Esophagus squamous epithelium (tissue), 5 donors: ENCODE results near the gene UNKL. TPM values are rescaled to one million over a fixed set of nuclear protein-coding genes. Genes with fewer than 3 reads are reported as not detected.

Experiments used
- DNase-seq: peaks from one replicate; lab custom pipeline; 2025; lab: John Stamatoyannopoulos, UW
- H3K27ac ChIP-seq, 4 donors: fragments of 200-600 bp; sonication (generic); one replicate each; pipeline ENCODE4 v1.5.1; 2016 to 2019; ENCODE audit warnings: mild to moderate bottlenecking in 1 of 4
- H3K27me3 ChIP-seq, 4 donors: fragments of 200-600 bp; sonication (generic); 1 replicate in 3 of 4; 2 replicates in 1 of 4; pipeline versions ENCODE4 v1.5.1 to v1.6.0; 2017 to 2021; ENCODE audit warnings: antibody characterized with exemption in 1 of 4
- H3K36me3 ChIP-seq, 3 donors: fragments of 200-600 bp; sonication (generic); one replicate each; pipeline ENCODE4 v1.5.1; 2016 to 2019
- H3K4me1 ChIP-seq, 3 donors: fragments of 200-600 bp; sonication (generic); one replicate each; pipeline ENCODE4 v1.5.1; 2017 to 2019
- H3K4me3 ChIP-seq, 4 donors: fragments of 200-600 bp; sonication (generic); 1 replicate in 3 of 4; 2 replicates in 1 of 4; pipeline ENCODE4 v1.5.1; 2016 to 2019; ENCODE audit warnings: mild to moderate bottlenecking in 2 of 4, moderate library complexity in 1 of 4
- H3K9me3 ChIP-seq, 3 donors: fragments of 200-600 bp; sonication (generic); one replicate each; pipeline ENCODE4 v1.5.1; 2016 to 2019
- POLR2A ChIP-seq, 4 donors: fragments of 450-650 bp; IDR thresholded peaks; one replicate each; pipeline ENCODE4 v1.6.1; 2017; ENCODE audit warnings: antibody characterized with exemption in 4 of 4, mild to moderate bottlenecking in 4 of 4, moderate library complexity in 3 of 4
- WGBS, 2 donors: methylation state at CpG; one replicate each; pipeline ENCODE4 v1.1.5; 2018; 5-methylcytosine and 5-hydroxymethylcytosine counted together
- intact Hi-C: fragments of 100-400 bp; cut with DNase I; formaldehyde crosslinking; loops from one replicate; pipeline ENCODE4 v1.15.0; 2022
- total RNA-seq, 4 donors: library from RNA; depleted of rRNA; stranded (reverse); fragments of >200 nt; gene quantifications; one replicate each; pipeline ENCODE4 v1.1.0, GENCODE V29; 2016
- TF ChIP-seq, protein P1 (sequence below), 6 experiments: fragments of 450-650 bp in 4 of 6; fragments of 200-600 bp in 2 of 6; sonication (generic) in 2 of 6; IDR thresholded peaks; one replicate each; pipeline ENCODE4 v1.5.1; 2016 to 2019; ENCODE audit warnings: antibody characterized with exemption in 6 of 6, mild to moderate bottlenecking in 4 of 6, moderate library complexity in 4 of 6
- donor health status: DM: yes; HTN: yes; CAD: no.

The UNKL gene
- total RNA-seq, 4 donors from 2014 or later: 5.9 to 17.2 (median 10.6) TPM

DNA sequence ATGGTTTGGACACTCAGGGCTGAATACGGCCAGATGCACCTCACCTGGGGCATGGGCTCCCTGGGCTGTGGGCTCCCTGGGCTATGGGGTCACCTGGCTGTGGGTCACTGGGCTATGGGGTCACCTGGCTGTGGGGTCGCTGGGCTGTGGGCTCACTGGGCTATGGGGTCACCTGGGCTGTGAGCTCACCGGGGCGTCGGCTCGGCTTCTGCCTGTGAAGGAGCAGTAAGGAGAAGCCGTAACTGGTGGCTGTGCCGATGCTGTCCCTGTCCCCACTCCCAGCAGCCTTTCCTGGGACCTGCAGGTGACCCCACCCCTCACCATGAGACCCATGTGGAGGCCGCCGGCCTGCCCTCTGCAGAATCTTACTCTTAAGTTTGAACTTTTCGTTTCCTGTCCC is 14.5 kb upstream of the UNKL start:
- intact Hi-C loops: no loop called here
- Histone ChIP-seq H3K36me3 (no peaks in the 10 kb centered on the region), H3K4me3 (no peak overlapping the region), H3K27ac (no peak overlapping the region), H3K4me1 (peaks cover 0 to 8% (median 0%) of the 10 kb centered on the region in 3 donors), H3K27me3 (peaks cover 0 to 56% (median 0%) of the 10 kb centered on the region in 4 donors), H3K9me3 (no peaks in the 10 kb centered on the region)
- WGBS, 2 donors: 73 to 80% methylated on average over 1 to 7 of the region's 11 CpGs
- TF ChIP-seq POLR2A (IDR thresholded peaks at IDR 0.05): no peak
- TF ChIP-seq, protein P1, sequence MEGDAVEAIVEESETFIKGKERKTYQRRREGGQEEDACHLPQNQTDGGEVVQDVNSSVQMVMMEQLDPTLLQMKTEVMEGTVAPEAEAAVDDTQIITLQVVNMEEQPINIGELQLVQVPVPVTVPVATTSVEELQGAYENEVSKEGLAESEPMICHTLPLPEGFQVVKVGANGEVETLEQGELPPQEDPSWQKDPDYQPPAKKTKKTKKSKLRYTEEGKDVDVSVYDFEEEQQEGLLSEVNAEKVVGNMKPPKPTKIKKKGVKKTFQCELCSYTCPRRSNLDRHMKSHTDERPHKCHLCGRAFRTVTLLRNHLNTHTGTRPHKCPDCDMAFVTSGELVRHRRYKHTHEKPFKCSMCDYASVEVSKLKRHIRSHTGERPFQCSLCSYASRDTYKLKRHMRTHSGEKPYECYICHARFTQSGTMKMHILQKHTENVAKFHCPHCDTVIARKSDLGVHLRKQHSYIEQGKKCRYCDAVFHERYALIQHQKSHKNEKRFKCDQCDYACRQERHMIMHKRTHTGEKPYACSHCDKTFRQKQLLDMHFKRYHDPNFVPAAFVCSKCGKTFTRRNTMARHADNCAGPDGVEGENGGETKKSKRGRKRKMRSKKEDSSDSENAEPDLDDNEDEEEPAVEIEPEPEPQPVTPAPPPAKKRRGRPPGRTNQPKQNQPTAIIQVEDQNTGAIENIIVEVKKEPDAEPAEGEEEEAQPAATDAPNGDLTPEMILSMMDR (IDR thresholded peaks at IDR 0.05): no peak
- no peak for DNase-seq

DNA sequence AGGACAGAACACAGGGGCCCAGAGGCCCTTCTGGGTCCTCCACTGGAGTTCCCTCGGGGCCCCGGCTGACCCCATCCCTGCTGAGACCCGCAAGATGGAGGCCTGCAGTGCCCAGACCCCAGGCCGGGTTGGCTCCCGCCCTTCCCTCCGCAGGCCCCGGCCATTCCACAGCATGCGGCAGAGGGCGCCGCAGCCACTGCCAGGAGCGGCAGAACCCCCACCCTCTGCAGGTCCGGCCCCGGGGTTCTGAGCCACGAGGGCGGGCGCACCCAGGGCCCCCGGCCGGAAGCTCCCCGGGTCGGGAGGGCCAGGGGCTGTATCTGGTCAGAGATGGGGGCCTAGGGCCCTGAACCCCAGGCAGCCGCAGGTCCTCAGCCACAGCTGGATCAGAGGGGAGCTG is 14.0 kb upstream of the UNKL start:
- no peak for TF ChIP-seq POLR2A (IDR thresholded peaks at IDR 0.05)
- TF ChIP-seq, protein P1 (IDR thresholded peaks at IDR 0.05): peak in 3 of 6 experiments; percentile 7 to 43 (median 14)
- Histone ChIP-seq H3K9me3 (no peaks in the 10 kb centered on the region), H3K4me1 (peaks cover 0 to 8% (median 0%) of the 10 kb centered on the region in 3 donors), H3K4me3 (no peak overlapping the region), H3K27me3 (peaks cover 0 to 52% (median 0%) of the 10 kb centered on the region in 4 donors), H3K36me3 (no peaks in the 10 kb centered on the region), H3K27ac (no peak overlapping the region)
- 40% methylated on average over 2 of the region's 21 CpGs; no CpG with 5 or more reads in 1 of the 2 donors for WGBS, 2 donors
- intact Hi-C loops: no loop called here
- no peak for DNase-seq

DNA sequence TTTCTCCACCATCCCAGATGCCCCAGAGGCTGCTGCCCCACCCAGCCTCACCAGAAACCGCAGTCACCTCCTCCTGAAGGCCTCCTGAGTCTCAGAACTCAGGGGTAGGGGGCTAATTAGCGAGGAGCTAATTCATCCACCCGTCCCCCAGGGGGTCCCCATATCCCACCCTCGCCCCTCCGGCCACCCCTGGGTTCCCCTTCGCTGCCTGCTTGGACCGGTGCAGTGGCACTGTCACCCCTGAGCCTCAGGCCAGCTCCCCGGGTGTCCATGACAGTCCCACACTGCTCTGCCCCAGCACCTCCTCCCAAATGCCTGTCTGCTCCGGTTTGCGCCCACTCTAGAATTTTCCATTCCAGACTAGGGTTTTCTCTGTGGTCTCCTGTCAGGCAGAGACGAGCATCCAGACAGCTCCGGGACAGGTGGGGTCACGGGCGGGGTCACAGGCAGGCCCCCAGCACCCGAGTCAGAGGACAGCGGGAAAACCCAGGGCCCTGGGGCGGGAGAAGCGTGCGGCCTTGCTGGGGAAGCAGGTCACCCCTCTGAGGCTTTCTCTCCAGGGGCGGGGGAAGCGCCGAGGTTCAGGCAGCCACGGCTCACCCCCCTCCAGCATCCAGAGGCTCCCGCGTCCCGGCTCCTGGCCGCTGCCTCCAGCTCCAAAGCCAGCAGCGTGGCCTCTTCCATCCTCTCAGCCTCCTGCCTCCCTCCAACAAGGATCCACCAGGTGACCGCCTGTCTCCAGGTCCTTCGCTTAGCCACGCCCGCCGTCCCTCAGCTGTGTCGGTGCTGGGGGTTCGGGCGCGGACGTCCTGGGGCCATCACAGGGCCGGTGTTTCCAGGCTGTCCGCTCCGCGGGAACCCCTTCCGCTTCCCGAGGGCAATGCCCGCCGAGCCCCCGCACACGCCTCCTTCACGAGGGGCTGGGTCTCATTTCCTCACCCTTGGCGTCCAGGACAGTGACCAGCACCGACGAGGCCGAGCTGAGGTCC is 13.3 kb upstream of the UNKL start:
- no peak for DNase-seq
- WGBS, 2 donors: 81 to 88% methylated on average over 19 to 22 of the region's 53 CpGs
- no peaks in the 10 kb centered on the region for H3K9me3 ChIP-seq

DNA sequence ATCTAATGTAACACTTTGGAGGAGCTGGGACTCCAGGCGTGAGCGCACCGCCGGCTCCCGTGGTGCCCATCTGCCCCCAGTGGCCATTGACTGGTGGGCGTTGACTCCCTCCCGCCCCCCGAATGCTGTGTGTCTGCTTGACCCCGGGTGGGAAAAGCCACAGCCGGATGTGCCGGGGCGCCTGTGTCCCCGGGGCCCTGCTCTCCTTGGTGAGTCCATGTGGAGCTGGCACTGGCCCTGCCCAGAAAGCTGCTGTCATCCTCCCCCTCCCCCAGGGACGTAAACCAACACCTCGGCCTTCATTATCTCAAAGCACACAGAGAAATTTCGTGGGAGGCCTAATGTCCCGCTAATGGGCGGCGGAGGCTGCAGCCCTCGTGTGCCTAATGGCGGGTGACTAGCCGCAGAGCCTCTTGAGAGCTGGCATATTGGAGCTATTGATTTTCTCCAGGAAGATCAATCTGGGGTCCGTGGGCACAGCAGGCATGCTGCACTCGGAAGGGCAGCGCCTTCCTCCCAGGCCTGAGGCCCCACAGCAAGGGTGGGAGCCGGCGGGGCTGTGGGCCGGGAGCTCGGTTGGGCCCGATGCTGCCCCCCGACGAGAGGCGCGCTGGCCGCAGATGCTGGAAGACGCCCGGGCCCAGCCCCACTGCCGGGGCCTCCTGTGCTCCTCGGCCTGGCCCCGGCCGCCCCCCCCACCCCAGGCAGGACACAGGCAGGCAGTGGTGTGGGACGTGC is 12.4 kb upstream of the UNKL start:
- TF ChIP-seq, protein P1 (IDR thresholded peaks at IDR 0.05): no peak
- no peak for TF ChIP-seq POLR2A (IDR thresholded peaks at IDR 0.05)
- Histone ChIP-seq H3K27me3 (peaks cover 0 to 36% (median 0%) of the 10 kb centered on the region in 4 donors), H3K27ac (no peak overlapping the region), H3K4me3 (no peak overlapping the region), H3K36me3 (no peaks in the 10 kb centered on the region), H3K9me3 (no peaks in the 10 kb centered on the region), H3K4me1 (peaks cover 2 to 14% (median 5%) of the 10 kb centered on the region in 3 donors)
- intact Hi-C loops: no loop called here
- no peak for DNase-seq
- 67 to 85% methylated on average over 5 to 17 of the region's 42 CpGs for WGBS, 2 donors

More for the DNA sequence above, 13.3 kb upstream of the UNKL start:
- peaks cover 0 to 45% (median 0%) of the 10 kb centered on the region in 4 donors for H3K27me3 ChIP-seq
- no peaks in the 10 kb centered on the region for H3K36me3 ChIP-seq
- TF ChIP-seq, protein P1 (IDR thresholded peaks at IDR 0.05): no peak
- TF ChIP-seq POLR2A (IDR thresholded peaks at IDR 0.05): no peak
- intact Hi-C loops: no loop called here
- no peak overlapping the region for H3K4me3 ChIP-seq
- peaks cover 0 to 8% (median 0%) of the 10 kb centered on the region in 3 donors for H3K4me1 ChIP-seq
- no peak overlapping the region for H3K27ac ChIP-seq
